Activated naive CD4-positive, alpha-beta T cell (primary cell): Measurements from ENCODE around the gene IFFO2.

Experiments
- DNase-seq, 4 experiments: peaks; one replicate each; lab custom pipeline; 2025; lab: John Stamatoyannopoulos, UW

The IFFO2 gene

DNA sequence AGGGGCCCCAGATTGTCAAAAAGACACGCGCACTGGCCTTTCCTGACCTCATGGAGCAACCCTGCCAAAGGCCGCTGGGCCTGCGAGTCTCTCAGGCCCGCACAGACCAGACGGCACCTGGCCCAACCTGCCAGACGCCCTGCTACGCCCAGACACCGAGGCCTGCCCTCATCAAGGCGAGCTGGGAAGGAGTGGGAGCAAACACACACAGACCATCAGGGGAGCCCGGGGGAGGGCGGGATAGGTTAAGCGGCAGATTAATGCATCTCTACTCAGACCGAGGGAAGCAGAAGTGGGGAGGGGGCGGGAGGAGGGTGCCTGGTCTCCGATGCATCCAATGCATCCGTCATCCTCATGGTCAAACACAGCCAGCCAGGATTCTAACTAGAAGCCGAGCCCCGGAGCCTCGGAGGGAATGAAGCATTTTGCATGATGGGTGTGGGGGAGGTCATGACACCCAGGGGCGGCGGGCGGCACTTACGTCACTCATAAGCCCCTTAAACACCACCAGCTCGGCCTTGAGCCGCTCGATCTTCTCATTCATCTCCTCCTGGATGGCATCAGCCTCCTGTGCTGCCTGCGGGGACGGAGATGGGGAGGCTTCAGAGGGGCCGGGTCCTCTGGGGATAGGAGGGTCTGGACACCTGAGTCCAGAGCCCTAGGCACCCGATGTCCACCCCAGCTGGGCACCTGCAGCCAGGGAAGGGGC lies 37.1 kb downstream of the IFFO2 start:
- no peak for DNase-seq

GRCh38 chr1:18918417-18918816 lies 38.1 kb downstream of the IFFO2 start:
- DNase-seq, result no peak

GRCh38 chr1:18917071-18917799 lies 39.2 kb downstream of the IFFO2 start:
- no peak for DNase-seq

GRCh38 chr1:18915341-18915740 lies 41.1 kb downstream of the IFFO2 start:
- no peak for DNase-seq

DNA sequence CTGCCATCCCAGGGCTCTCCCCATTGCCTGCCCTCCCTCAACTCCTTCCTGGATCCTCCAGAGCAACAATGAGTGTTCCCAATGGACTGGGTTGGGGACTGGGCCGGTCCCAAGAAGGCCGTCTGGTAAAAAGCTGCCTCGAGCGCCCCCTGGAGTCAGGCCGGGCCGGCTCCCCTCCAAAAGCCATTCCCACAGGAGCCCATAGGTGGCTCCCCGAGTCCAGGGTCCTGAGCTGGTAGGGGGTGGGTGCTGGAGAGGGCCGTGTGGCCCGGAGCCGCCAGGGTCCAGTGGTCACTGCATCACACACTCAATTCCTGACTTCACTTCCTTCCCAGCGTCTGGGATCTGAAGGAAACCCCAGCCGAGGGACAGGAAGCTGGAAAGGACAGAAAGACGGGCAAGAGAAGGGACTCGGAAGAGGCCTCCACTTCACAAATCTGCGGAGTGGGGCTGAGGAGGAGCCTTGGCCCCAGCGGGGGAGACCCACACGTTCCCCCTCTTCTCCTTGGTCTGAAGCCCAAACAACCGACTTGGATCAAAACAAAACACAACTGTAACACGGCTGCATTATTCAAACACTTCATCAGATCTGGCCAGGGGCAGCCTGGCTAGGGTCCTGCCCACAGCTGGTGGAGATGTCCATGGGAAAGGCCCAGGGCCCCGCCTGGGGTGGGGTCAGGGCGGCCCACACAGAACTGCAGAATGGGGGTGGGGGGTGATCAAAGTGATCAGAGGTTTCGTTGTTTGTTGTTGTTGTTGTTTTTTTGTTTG lies 43.2 kb downstream of the IFFO2 start:
- DNase-seq, result peak; percentile 32 to 71 (median 58)

DNA sequence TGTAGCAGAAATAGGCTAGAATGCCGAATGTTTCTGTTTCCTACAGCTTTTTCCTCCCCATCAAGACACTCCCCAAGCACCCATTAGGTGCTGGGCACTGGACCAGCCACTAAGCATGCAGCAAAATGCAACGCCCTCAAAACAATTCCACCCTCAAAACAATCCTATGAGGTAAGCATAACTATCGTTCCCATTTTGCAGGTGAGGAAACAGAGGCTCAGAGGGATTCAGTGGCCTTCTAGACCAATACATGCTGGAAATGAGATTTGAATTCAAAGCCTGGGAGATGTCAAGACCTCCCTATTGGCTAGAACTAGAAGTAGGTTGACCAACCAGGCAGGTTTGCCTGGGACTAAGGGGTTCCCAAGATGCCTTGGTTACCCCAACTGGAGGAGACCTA lies 43.9 kb downstream of the IFFO2 start:
- DNase-seq, result no peak

DNA sequence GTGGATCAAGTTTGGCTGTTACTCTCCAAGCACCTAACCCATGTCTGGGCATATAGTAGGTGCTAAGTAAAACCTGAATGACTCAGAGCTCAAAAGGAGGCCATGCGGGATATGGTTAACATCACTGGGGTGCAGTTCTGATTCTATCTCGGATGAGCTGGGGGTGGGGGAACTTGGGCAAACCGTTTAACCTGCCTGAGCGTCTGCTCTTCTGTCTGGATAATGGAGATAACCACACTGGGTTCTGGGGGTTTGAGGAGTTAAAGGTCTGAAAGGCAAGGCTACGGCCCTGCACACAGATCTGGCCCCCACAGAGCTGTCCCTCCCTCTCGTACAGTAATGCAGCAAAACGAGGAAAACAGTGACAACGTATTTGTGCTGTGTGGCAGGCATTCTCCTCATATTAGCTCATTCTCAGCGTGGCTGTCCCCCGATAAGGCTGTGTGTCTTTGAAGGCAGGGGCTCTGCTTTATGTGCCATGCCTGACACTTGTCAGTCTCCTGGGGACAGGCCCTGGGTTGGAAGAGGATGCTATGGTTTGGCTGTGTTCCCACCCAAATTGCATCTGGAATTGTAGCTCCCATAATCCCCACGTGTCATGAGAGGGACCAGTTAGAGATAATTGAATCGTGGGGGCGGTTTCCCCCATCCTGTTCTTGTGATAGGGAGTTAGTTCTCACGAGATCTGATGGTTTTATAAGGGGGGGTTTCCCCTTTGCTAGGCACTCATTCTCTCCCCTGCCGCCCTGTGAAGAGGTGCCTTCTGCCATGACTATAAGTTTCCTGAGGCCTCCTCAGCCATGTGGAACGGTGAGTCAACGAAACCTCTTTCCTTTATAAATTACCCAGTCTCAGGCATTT lies 47.3 kb downstream of the IFFO2 start:
- DNase-seq, result no peak

DNA sequence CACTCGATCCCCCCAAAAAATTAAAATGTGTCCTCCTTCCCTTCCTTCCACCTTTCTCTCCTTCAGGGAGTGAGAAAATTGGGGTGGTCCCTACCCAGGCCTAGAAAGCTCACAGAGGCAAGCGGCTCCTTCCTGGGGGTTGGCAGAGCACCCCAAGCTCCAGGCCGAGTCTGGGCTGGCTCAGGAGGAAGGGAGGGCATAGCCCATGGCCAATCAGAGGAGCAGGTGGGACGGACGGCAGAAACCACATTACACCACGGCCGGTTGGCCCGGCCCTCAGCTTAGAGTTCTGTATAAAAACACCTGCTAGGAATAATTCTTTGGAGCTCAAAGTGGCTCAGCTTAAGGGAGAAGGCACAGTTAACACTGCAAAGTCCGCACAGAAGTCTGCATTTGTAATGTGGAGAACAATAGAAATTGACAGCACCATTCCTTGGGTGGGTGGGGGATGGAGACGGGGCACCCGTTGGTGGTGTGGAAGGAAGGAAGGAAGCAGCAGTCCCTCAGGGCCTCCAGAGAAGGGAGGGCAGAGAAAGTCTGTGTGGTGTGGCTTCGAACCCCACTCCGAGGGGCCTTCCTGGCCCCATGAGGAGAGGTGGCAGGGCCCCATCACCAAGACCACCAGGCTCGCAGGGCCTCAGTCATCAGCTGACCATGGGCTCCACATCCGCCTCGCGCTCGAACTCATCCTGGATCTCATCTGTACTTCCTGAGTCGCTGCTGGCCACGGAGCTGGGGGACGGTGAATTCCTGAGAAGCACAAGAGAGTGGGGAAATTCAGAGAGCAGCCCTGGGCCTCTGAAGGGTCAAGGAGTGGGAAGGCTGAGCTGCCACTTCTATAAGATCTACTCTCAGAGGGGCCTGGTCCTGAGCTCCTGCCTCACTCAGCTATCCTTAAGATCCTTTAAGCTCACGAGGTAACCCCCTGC lies 48.3 kb downstream of the IFFO2 start:
- no peak for DNase-seq

DNA sequence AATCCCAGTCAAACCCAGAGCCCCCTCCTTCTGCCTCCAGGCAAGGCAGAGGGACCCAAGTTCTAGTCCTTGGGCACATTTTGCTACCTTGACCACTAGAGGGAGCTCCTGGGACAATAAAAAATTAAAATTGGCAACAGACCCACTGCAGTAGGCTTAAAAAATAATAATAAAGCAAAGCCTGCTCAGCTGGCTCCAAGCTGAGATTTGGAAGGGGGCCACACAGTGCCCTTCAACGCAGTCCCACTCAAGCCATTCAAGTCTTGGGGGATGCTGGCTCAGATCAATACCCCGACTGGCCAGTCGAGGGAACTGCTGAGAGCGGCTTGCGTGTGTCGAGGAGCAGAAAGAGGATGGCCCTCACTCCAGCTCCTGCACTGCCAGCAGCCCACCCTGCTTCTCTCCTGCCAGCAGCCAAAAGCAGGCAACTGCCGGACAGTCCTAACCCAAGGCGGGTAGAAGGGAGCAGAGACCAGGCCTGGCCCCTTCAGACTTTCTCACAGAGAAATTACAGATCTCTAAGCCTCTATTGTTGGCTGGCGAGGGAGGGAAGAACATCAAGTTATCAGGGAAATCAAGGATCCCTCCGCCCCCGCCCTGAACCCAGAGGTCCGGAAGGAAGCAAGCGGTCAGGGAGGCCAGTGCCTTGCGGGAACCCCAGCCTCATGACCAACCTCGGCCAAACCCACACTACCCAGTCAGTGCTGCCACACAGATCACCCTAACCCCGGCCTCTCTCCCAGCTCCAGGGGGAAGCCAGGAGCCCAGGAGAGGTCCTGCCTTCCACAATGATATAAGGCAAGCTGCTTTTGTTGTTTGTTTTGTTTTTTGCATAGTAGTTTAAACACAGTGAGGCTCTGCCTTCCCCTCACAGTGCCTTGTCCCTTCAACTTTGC lies 49.2 kb downstream of the IFFO2 start:
- DNase-seq, result peak in 2 of 4 experiments; percentile 22 to 37

DNA sequence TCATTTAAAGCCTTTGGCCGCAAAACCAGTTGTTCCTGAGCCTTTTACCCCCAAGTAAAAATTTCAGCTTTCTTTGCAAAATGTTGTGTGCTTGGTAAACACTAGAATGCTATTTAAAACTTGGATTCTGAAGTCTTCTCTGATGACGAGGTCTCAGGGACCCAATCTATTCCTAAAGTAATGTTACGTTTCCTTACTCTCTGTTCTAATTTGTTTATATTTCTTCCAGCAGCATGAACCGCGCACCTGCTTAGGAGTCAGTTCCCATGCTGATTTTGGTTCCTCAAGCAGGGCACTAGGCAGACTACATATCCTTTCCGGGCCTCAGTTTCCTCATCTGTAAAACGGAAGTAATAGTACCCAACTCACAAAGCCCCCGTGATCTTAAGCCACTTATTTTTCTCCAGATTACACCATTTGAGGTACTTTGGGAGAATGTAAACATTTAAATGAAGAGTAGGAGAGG lies 53.2 kb downstream of the IFFO2 start:
- DNase-seq, result no peak

DNA sequence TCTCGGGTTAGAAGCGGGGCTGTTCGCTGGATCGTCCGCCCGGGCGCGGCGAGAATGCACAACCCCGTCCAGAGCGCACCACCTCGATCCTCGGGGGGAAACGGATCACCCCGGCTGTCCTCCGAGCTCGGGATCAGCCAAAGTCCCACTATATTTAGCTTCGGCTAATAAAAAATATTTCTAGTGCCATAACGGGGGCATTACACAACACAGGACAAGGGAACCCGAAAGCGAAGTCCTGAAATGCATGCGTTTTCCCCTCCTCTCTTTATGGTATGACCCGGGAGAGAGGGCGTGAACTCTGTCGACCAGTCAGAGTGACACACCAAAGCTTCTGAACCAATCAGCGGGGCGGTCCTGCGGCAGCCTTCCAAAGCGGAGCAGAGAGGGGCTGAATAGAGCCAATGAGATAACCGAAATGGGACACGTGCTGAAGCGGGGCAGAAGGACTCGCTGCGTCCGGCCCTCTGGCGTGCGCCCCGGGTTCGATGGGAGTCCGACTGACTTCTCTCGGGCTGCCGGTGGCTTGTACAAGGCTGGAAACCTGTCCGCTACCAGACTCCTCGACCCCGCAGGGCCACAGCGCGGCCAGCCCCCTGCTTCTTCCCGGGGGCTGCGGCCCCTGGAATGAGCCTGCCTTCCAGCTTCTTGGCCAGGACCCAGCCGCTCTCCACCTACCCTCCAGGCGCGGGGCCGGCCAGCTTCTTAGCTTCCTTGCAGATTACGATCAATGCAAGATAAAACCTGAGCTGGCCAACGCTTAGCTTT lies 53.8 kb downstream of the IFFO2 start, which contains the start of gene ALDH4A1:
Gene ALDH4A1, minus strand, starts transcription at position 33 of the 768 bp plus-strand sequence. Its CDS starts 32 bp downstream, at position 1.
- peak; percentile 74 to 84 (median 80) for DNase-seq

DNA sequence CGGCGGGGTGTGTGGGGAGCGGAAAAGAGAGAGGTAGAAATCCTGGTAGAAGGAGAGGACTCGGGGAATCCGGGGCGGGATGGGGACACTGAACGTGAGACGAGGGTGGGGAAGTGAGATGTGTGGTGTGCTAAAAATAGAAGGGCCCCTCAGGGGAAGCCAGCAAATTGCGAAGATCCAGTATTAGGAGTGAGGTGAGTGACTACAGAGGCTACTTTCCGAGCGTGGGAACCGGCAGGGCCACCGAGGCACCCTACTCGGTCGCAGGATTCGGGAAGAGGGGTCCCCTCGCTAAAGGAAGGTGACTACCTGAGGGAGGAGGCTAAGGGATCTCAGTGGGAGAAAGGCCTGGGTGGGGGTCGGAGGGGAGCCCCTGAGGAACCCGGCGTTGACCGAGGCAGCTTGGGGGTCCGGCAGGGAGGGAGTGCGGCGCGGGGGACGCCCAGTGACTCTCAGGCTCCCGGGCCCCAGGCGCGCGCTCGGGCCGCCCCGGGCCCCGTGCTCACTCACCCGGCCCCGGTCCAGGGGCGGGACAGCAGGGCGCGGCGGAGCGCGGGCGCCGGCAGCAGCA lies 54.4 kb downstream of the IFFO2 start:
- DNase-seq, result no peak

DNA sequence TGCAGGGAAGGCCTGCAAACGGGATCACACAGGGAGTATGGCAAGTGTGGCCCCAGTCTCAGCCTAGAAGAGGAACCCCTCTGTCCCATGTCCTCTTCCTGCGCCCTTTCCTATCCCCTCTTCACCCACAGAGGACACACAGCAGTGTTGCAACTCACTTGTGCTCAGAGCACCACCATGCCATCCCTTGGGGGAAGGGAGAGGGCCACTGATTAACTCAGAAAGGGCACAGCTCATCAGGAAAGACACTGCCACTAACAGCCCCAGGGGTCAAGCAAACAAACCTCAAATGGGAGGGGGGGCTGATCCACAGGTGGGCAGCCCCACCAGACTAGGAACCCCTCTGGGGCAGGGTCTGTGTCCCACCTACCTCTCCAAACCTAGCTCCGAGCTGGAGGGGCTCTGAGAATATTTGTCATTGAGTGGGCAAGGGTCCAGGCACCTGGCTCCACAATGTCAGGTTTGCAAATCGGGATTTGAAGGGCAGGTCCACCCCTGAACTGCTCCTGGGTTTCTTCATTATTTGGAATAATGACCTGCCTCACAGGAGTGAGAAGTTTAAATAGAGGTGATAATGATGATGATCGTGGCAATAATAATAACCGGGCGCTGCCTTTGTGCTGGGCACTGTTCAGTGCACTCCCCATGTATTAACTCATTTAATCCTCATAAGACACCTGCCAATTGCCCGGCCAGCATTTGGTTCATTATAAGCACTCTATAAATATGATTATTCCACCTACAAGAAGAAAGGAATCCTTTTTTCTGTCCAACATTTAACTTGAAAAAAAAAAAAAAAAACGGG lies 55.1 kb downstream of the IFFO2 start:
- no peak for DNase-seq

DNA sequence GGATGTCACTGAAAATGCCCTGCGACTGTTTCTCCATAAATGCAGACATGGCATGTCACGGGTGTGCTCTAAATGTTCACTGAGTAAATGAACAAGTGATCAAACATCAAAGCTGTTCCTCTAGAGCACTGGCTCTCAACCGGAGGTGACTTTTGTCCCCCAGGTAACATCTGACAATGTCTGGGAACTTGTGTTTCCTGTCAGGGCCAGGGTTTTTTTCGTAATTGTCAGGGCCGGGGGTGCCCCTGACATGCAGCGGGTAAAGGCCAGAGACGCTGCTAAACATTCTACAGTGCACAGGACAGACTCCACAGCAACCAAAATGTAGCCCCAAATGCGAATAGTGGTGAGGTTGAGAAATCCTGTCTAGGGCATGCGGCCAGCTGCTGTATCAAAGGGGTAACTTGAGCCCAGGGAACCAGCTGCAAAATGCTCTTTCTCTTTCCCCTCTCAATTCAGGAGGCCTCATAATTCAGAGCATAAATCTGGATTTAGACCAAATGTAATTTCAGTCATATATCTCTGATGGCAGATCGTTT lies 56.1 kb downstream of the IFFO2 start:
- DNase-seq, result no peak

GRCh38 chr1:18899363-18900049 lies 57.0 kb downstream of the IFFO2 start:
- DNase-seq, result no peak

DNA sequence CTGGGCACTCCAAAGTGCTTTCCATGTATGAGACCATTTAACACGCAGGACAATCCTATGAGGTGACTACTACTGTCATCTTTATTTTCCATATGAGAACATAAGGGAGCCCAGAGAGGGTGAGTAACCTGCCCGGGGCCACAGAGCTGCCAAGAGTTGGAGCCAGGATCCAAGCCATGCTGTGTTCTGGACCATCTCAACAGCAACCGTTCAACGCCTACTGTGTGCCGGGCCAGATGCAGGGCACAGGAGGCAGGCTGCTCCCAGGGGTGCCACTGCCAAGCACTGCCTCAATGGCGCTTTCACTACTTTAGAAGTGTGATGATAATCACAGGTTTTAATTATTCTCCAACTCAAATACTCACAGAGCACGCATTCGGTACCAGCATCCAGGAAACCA lies 57.9 kb downstream of the IFFO2 start:
- no peak for DNase-seq

GRCh38 chr1:18895317-18895716 lies 61.2 kb downstream of the IFFO2 start:
- no peak for DNase-seq
